Measurements from ENCODE around the gene PRPF6.

GRCh38 chr20:63962426-63963347 is 18.2 kb upstream of the PRPF6 start:
- TF ChIP-seq, protein P1, sequence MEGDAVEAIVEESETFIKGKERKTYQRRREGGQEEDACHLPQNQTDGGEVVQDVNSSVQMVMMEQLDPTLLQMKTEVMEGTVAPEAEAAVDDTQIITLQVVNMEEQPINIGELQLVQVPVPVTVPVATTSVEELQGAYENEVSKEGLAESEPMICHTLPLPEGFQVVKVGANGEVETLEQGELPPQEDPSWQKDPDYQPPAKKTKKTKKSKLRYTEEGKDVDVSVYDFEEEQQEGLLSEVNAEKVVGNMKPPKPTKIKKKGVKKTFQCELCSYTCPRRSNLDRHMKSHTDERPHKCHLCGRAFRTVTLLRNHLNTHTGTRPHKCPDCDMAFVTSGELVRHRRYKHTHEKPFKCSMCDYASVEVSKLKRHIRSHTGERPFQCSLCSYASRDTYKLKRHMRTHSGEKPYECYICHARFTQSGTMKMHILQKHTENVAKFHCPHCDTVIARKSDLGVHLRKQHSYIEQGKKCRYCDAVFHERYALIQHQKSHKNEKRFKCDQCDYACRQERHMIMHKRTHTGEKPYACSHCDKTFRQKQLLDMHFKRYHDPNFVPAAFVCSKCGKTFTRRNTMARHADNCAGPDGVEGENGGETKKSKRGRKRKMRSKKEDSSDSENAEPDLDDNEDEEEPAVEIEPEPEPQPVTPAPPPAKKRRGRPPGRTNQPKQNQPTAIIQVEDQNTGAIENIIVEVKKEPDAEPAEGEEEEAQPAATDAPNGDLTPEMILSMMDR (IDR thresholded peaks at IDR 0.05; ENCODE audit: low read depth, low read length, poor library complexity, severe bottlenecking), result no peak
- no peak for TF ChIP-seq EZH2phosphoT487 (IDR thresholded peaks at IDR 0.05; ENCODE audit: borderline replicate concordance, low read length)
